ENCODE results near the gene SLC16A4. TPM values are rescaled to one million over a fixed set of nuclear protein-coding genes. Genes with fewer than 3 reads are reported as not detected.

Gene SLC16A4
- total and polyA plus RNA-seq, 2 experiments from 2014 or later = 0.94 to 1.6 TPM

DNA sequence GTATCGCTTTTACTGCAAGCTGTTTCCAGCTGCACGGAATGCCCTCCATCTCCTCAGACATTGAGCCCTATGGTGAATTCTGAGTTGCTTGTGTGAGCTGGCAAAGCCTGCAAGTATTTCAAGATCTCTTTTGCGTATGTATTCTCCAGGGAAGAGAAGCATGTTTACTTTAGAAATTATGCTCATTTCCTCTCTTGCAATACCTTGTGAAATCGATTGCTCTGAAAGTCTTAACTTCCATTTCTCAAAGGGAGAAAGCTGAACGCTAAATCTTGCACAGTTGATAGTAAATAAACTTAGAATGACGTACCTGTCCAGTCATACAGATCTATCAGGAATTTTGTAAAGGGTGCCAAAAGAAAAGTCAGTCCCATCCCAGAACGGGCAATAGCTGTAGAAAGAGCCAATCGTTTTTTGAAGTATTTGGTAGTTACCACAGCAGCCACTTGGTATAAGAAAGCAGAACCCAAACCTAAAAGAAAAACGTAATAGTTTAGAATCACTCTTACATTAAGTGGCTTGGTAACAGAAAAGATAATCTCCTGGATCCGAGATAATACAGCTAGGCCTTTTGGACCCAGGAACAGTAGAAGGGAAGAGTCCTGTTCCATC is 10.0 kb downstream of the SLC16A4 start:
- no peak overlapping the region for H2AFZ ChIP-seq
- H3K27me3 ChIP-seq (ENCODE audit: insufficient read depth) = no peaks in the 10 kb centered on the region
- Mint-ChIP-seq H3K4me1 (peaks cover 7% of the 10 kb centered on the region; the same call in 2 of the 3 replicates), H3K9me3 (no peaks in the 10 kb centered on the region), H3K27me3 (ENCODE audit: insufficient read depth, low read depth, poor library complexity) (peaks cover 2% of the 10 kb centered on the region), H3K4me3 (no peak overlapping the region), H3K36me3 (ENCODE audit: low read depth) (peaks cover 39% of the 10 kb centered on the region), H3K27ac (peak overlapping the region; percentile 27; the same call in 1 of the 2 replicates)
- TF ChIP-seq ETS1 (IDR thresholded peaks at IDR 0.05) (no peak), NANOG (IDR thresholded peaks at IDR 0.05; ENCODE audit: borderline replicate concordance) (no peak), EZH2phosphoT487 (IDR thresholded peaks at IDR 0.05; ENCODE audit: unreplicated experiment) (no peak), EZH2 (IDR thresholded peaks at IDR 0.05; ENCODE audit: low read depth, unreplicated experiment) (no peak), CREB1 (CRISPR knock-in tag; IDR thresholded peaks at IDR 0.05; ENCODE audit: low read depth) (no peak), POLR2AphosphoS5 (IDR thresholded peaks at IDR 0.05; ENCODE audit: low read depth) (no peak), ZNF114 (CRISPR knock-in tag; IDR thresholded peaks at IDR 0.05) (no peak), ZNF331 (CRISPR knock-in tag; IDR thresholded peaks at IDR 0.05; ENCODE audit: low read depth) (no peak), JUNB (IDR thresholded peaks at IDR 0.05; ENCODE audit: unreplicated experiment) (no peak), STAT1 (IDR thresholded peaks at IDR 0.05; ENCODE audit: unreplicated experiment) (no peak)
- TF ChIP-seq, protein P1, sequence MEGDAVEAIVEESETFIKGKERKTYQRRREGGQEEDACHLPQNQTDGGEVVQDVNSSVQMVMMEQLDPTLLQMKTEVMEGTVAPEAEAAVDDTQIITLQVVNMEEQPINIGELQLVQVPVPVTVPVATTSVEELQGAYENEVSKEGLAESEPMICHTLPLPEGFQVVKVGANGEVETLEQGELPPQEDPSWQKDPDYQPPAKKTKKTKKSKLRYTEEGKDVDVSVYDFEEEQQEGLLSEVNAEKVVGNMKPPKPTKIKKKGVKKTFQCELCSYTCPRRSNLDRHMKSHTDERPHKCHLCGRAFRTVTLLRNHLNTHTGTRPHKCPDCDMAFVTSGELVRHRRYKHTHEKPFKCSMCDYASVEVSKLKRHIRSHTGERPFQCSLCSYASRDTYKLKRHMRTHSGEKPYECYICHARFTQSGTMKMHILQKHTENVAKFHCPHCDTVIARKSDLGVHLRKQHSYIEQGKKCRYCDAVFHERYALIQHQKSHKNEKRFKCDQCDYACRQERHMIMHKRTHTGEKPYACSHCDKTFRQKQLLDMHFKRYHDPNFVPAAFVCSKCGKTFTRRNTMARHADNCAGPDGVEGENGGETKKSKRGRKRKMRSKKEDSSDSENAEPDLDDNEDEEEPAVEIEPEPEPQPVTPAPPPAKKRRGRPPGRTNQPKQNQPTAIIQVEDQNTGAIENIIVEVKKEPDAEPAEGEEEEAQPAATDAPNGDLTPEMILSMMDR (conservative IDR thresholded peaks at IDR 0.05; ENCODE audit: low read depth in 2 of 2) = no peak
- TF ChIP-seq, protein P2, sequence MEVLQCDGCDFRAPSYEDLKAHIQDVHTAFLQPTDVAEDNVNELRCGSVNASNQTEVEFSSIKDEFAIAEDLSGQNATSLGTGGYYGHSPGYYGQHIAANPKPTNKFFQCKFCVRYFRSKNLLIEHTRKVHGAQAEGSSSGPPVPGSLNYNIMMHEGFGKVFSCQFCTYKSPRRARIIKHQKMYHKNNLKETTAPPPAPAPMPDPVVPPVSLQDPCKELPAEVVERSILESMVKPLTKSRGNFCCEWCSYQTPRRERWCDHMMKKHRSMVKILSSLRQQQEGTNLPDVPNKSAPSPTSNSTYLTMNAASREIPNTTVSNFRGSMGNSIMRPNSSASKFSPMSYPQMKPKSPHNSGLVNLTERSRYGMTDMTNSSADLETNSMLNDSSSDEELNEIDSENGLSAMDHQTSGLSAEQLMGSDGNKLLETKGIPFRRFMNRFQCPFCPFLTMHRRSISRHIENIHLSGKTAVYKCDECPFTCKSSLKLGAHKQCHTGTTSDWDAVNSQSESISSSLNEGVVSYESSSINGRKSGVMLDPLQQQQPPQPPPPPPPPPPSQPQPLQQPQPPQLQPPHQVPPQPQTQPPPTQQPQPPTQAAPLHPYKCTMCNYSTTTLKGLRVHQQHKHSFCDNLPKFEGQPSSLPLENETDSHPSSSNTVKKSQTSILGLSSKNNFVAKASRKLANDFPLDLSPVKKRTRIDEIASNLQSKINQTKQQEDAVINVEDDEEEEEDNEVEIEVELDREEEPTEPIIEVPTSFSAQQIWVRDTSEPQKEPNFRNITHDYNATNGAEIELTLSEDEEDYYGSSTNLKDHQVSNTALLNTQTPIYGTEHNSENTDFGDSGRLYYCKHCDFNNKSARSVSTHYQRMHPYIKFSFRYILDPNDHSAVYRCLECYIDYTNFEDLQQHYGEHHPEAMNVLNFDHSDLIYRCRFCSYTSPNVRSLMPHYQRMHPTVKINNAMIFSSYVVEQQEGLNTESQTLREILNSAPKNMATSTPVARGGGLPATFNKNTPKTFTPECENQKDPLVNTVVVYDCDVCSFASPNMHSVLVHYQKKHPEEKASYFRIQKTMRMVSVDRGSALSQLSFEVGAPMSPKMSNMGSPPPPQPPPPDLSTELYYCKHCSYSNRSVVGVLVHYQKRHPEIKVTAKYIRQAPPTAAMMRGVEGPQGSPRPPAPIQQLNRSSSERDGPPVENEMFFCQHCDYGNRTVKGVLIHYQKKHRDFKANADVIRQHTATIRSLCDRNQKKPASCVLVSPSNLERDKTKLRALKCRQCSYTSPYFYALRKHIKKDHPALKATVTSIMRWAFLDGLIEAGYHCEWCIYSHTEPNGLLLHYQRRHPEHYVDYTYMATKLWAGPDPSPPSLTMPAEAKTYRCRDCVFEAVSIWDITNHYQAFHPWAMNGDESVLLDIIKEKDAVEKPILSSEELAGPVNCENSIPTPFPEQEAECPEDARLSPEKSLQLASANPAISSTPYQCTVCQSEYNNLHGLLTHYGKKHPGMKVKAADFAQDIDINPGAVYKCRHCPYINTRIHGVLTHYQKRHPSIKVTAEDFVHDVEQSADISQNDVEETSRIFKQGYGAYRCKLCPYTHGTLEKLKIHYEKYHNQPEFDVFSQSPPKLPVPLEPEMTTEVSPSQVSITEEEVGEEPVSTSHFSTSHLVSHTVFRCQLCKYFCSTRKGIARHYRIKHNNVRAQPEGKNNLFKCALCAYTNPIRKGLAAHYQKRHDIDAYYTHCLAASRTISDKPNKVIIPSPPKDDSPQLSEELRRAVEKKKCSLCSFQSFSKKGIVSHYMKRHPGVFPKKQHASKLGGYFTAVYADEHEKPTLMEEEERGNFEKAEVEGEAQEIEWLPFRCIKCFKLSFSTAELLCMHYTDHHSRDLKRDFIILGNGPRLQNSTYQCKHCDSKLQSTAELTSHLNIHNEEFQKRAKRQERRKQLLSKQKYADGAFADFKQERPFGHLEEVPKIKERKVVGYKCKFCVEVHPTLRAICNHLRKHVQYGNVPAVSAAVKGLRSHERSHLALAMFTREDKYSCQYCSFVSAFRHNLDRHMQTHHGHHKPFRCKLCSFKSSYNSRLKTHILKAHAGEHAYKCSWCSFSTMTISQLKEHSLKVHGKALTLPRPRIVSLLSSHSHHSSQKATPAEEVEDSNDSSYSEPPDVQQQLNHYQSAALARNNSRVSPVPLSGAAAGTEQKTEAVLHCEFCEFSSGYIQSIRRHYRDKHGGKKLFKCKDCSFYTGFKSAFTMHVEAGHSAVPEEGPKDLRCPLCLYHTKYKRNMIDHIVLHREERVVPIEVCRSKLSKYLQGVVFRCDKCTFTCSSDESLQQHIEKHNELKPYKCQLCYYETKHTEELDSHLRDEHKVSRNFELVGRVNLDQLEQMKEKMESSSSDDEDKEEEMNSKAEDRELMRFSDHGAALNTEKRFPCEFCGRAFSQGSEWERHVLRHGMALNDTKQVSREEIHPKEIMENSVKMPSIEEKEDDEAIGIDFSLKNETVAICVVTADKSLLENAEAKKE (CRISPR knock-in tag; IDR thresholded peaks at IDR 0.05) = no peak
- TF ChIP-seq, protein P3, sequence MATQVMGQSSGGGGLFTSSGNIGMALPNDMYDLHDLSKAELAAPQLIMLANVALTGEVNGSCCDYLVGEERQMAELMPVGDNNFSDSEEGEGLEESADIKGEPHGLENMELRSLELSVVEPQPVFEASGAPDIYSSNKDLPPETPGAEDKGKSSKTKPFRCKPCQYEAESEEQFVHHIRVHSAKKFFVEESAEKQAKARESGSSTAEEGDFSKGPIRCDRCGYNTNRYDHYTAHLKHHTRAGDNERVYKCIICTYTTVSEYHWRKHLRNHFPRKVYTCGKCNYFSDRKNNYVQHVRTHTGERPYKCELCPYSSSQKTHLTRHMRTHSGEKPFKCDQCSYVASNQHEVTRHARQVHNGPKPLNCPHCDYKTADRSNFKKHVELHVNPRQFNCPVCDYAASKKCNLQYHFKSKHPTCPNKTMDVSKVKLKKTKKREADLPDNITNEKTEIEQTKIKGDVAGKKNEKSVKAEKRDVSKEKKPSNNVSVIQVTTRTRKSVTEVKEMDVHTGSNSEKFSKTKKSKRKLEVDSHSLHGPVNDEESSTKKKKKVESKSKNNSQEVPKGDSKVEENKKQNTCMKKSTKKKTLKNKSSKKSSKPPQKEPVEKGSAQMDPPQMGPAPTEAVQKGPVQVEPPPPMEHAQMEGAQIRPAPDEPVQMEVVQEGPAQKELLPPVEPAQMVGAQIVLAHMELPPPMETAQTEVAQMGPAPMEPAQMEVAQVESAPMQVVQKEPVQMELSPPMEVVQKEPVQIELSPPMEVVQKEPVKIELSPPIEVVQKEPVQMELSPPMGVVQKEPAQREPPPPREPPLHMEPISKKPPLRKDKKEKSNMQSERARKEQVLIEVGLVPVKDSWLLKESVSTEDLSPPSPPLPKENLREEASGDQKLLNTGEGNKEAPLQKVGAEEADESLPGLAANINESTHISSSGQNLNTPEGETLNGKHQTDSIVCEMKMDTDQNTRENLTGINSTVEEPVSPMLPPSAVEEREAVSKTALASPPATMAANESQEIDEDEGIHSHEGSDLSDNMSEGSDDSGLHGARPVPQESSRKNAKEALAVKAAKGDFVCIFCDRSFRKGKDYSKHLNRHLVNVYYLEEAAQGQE (IDR thresholded peaks at IDR 0.05; ENCODE audit: unreplicated experiment) = no peak
- no peaks in the 10 kb centered on the region for H3K9me2 ChIP-seq (ENCODE audit: insufficient read depth)
- DNase-seq (ENCODE audit: low spot score) (no peak), ATAC-seq (no peak)
- no peak overlapping the region for H3K4me2 ChIP-seq
- peaks cover 3% of the 10 kb centered on the region; the same call in 1 of the 2 replicates for H4K20me1 ChIP-seq (replicated peaks; ENCODE audit: insufficient read depth)
- no peak overlapping the region for H3K4me3 ChIP-seq
- no peaks in the 10 kb centered on the region for H3F3A ChIP-seq (replicated peaks; ENCODE audit: low read depth)
- H3K4me1 ChIP-seq (ENCODE audit: insufficient read depth) = peaks cover 5% of the 10 kb centered on the region; the same call in 1 of the 2 replicates
- H3K36me3 ChIP-seq (ENCODE audit: insufficient read depth) = peaks cover 14% of the 10 kb centered on the region
- no peaks in the 10 kb centered on the region for H3K79me2 ChIP-seq (replicated peaks; ENCODE audit: insufficient read depth)
- no peak overlapping the region for H3K27ac ChIP-seq (ENCODE audit: low read depth)

All from GM23338 (cell line).